BLaER1 (cell line): ENCODE data around the gene PGP.

Source experiments
- H3K27ac ChIP-seq: shearing (Covaris generic); formaldehyde crosslinking; 2 replicates; pipeline ENCODE4 v1.8.1; 2022
- H3K27me3 ChIP-seq: shearing (Covaris generic); formaldehyde crosslinking; 2 replicates; pipeline ENCODE4 v1.8.1; 2022
- H3K36me3 ChIP-seq: shearing (Covaris generic); formaldehyde crosslinking; 2 replicates; pipeline ENCODE4 v1.8.1; 2022
- H3K4me1 ChIP-seq: shearing (Covaris generic); formaldehyde crosslinking; 2 replicates; pipeline ENCODE4 v1.8.1; 2022
- H3K4me2 ChIP-seq: shearing (Covaris generic); formaldehyde crosslinking; 2 replicates; pipeline ENCODE4 v1.8.1; 2022
- H3K4me3 ChIP-seq: shearing (Covaris generic); formaldehyde crosslinking; 2 replicates; pipeline ENCODE4 v1.8.1; 2022
- H3K9ac ChIP-seq: shearing (Covaris generic); formaldehyde crosslinking; 2 replicates; pipeline ENCODE4 v1.8.1; 2022
- H3K9me3 ChIP-seq: shearing (Covaris generic); formaldehyde crosslinking; 2 replicates; pipeline ENCODE4 v1.8.1; 2022
- H4K20me1 ChIP-seq: shearing (Covaris generic); formaldehyde crosslinking; 2 replicates; pipeline ENCODE4 v1.8.1; 2022
- Cebpa-rat ChIP-seq: shearing (Covaris generic); IDR thresholded peaks from 2 replicates; pipeline ENCODE4 v1.8.1; 2022

Gene PGP

DNA sequence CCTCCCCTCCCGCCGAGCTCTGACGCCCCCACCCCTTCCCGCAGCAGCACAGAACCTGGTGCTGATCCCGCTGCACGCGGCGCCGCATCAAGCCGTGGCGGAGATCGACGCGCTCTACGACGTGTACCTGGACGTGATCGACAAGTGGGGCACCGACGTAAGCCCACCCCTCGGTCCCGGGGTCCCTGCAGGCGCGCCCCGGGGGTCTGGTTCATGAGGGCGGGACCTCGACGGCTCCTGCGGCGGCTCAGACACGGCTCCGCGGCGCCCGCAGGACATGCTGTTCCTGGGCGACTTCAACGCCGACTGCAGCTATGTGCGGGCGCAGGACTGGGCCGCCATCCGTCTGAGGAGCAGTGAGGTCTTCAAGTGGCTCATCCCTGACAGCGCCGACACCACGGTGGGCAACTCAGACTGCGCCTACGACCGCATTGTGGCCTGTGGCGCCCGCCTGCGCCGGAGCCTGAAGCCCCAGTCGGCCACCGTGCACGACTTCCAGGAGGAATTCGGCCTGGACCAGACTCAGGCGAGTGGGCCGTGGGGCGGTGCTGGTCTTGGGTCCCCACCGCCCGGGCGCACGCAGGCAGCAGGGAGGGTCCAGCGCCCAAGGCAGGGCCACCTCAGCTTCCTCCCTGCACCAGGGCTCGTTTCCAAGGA is 23.0 kb upstream of the PGP start:
- peaks cover 87% of the 10 kb centered on the region for H3K36me3 ChIP-seq
- H4K20me1 ChIP-seq, result peaks cover 74% of the 10 kb centered on the region
- H3K4me2 ChIP-seq, result no peak overlapping the region
- no peak for TF ChIP-seq Cebpa-rat
- H3K9ac ChIP-seq, result no peak overlapping the region
- H3K27ac ChIP-seq, result no peak overlapping the region
- H3K27me3 ChIP-seq, result peaks cover 23% of the 10 kb centered on the region
- peaks cover 14% of the 10 kb centered on the region for H3K4me1 ChIP-seq
- no peaks in the 10 kb centered on the region for H3K9me3 ChIP-seq
- H3K4me3 ChIP-seq, result no peak overlapping the region

DNA sequence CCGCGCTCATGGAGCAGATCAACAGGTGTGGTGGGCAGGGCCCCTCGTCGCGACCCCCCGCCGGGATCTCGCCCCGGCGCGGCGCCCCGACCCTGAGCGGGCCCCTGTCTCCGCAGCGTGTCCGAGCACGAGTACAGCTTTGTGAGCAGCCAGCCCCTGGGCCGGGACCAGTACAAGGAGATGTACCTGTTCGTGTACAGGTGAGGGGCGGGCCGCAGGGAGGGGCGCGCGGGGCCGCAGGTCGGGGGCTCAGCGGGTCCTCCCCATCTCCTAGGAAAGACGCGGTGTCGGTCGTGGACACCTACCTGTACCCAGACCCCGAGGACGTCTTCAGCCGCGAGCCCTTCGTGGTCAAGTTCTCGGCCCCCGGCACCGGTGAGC is 22.5 kb upstream of the PGP start:
- peaks cover 87% of the 10 kb centered on the region for H3K36me3 ChIP-seq
- peaks cover 77% of the 10 kb centered on the region for H4K20me1 ChIP-seq
- H3K4me1 ChIP-seq, result peaks cover 14% of the 10 kb centered on the region
- H3K27me3 ChIP-seq, result peaks cover 23% of the 10 kb centered on the region
- TF ChIP-seq Cebpa-rat, result no peak
- H3K27ac ChIP-seq, result no peak overlapping the region
- H3K9ac ChIP-seq, result no peak overlapping the region
- H3K4me2 ChIP-seq, result no peak overlapping the region
- no peak overlapping the region for H3K4me3 ChIP-seq
- H3K9me3 ChIP-seq, result no peaks in the 10 kb centered on the region

DNA sequence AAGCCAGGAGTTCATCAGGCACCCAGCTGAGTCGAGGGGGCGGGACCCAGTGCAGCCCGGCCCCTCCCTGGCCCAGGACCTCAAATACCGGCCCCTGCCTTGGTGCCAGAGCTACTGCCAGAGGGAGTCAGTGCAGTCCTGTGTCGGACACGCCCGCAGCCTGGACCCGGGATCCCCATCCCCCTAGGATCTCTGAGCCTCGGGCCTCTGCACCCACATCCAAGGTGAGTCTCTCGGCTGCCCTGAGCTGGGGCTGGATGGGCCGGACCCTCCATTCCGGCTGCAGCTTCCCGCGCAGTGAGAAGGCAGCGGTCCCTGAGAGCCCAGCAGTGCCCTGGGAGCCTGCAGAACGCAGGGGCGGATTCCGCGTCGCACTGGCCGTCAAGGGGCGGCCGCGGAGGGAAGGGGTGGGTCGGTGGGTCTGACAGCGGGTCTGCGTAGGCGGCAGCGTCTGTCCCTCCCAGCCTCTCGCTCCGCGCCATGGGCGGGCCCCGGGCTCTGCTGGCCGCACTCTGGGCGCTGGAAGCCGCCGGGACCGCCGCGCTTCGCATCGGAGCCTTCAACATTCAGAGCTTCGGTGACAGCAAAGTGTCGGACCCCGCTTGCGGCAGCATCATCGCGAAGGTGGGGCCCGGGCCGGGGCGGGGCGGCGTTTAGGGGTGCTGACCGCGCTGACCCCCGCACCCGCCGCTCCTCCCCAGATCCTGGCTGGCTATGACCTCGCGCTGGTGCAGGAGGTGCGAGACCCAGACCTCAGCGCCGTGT is 21.9 kb upstream of the PGP start, which contains the start of gene DNASE1L2:
DNASE1L2 (plus strand) TSS at position 108 of the 765 bp plus-strand sequence; CDS start at position 481, 373 bp downstream.
- H3K4me3 ChIP-seq, result no peak within 1 kb of the TSS
- H3K27ac ChIP-seq, result no peak within 1 kb of the TSS
- peaks cover 87% of the 10 kb centered on the region for H3K36me3 ChIP-seq
- no peaks in the 10 kb centered on the region for H3K9me3 ChIP-seq
- no peak within 1 kb of the TSS for H3K4me2 ChIP-seq
- H3K9ac ChIP-seq, result no peak within 1 kb of the TSS
- H4K20me1 ChIP-seq, result peaks cover 82% of the 10 kb centered on the region
- peaks cover 14% of the 10 kb centered on the region for H3K4me1 ChIP-seq
- H3K27me3 ChIP-seq, result peaks cover 23% of the 10 kb centered on the region
- TF ChIP-seq Cebpa-rat, result no peak

DNA sequence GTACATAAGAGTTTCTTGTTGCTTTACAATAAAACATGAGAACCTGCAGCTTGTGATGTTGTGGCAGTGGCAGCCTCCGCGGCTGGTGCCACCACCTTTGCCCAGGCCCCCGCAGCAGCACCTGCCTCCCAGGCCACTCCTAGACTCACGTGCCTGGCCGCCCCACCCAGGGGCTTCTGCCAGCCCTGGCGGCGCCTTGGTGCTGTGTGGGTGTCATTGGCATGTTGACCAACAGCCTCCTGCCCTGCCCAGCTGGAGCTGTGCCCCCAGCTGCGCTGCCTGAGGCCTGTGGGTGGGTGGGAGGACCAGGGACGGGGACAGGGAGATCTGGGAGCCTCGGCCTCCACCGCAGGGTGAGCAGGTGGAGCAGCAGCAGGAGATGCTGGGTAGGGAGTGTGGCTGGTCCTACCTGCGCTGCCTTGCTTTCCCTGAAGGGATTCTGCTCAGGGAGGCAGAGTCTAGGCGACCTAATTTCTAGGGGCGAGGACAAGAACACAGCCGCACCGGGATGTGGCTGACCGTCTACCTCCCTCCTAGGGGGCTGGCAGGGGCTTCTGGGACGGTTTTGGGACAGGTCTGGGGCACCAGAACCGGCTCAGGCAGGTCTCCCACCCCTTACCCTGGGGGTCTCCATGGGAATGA is 21.2 kb upstream of the PGP start:
- Histone ChIP-seq H3K27me3 (peaks cover 23% of the 10 kb centered on the region), H3K9me3 (no peaks in the 10 kb centered on the region), H3K4me3 (no peak overlapping the region), H3K4me2 (no peak overlapping the region), H3K9ac (no peak overlapping the region), H3K4me1 (peaks cover 14% of the 10 kb centered on the region), H3K36me3 (peaks cover 89% of the 10 kb centered on the region), H4K20me1 (peaks cover 90% of the 10 kb centered on the region), H3K27ac (no peak overlapping the region)
- TF ChIP-seq Cebpa-rat, result no peak

DNA sequence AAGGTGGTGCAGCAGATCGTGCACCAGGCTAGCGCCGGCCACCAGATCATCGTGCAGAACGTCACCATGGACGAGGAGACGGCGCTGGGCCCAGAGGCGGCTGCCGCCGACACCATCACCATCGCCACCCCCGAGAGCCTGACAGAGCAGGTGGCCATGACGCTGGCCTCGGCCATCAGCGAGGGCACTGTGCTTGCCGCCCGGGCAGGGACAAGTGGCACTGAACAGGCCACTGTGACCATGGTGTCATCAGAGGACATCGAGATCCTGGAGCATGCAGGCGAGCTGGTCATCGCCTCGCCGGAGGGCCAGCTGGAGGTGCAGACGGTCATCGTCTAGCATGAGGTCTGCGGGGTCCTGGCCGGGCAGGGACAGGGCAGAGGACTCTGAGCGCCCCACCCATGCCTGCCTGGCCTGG is 20.6 kb upstream of the PGP start:
- H3K27me3 ChIP-seq, result peaks cover 23% of the 10 kb centered on the region
- no peak overlapping the region; the same call in 1 of the 2 replicates for H3K4me2 ChIP-seq
- peaks cover 94% of the 10 kb centered on the region for H4K20me1 ChIP-seq
- peaks cover 14% of the 10 kb centered on the region for H3K4me1 ChIP-seq
- H3K36me3 ChIP-seq, result peaks cover 91% of the 10 kb centered on the region
- no peak for TF ChIP-seq Cebpa-rat
- no peaks in the 10 kb centered on the region for H3K9me3 ChIP-seq
- no peak overlapping the region for H3K9ac ChIP-seq
- no peak overlapping the region for H3K4me3 ChIP-seq
- no peak overlapping the region for H3K27ac ChIP-seq

DNA sequence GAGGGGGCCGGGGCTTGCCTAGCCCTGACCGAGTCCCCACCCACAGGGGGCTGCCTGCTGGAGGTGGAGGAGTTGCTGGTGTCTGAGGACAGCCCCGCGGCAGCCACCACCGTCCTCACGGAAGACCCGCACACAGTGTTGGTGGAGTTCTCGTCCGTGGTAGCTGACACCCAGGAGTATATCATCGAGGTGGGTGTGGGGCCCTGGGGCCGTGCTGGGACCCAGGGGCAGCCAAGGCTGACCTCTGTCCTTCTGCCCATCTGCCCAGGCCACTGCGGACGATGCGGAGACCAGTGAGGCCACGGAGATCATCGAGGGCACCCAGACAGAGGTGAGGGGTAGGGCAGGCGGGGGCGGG is 20.2 kb upstream of the PGP start:
- H3K4me2 ChIP-seq, result peak overlapping the region; percentile 7; the same call in 1 of the 2 replicates
- H4K20me1 ChIP-seq, result peaks cover 94% of the 10 kb centered on the region
- H3K36me3 ChIP-seq, result peaks cover 94% of the 10 kb centered on the region
- H3K9me3 ChIP-seq, result no peaks in the 10 kb centered on the region
- TF ChIP-seq Cebpa-rat, result no peak
- peaks cover 14% of the 10 kb centered on the region for H3K4me1 ChIP-seq
- peaks cover 23% of the 10 kb centered on the region for H3K27me3 ChIP-seq
- no peak overlapping the region for H3K27ac ChIP-seq
- no peak overlapping the region for H3K9ac ChIP-seq
- no peak overlapping the region for H3K4me3 ChIP-seq

DNA sequence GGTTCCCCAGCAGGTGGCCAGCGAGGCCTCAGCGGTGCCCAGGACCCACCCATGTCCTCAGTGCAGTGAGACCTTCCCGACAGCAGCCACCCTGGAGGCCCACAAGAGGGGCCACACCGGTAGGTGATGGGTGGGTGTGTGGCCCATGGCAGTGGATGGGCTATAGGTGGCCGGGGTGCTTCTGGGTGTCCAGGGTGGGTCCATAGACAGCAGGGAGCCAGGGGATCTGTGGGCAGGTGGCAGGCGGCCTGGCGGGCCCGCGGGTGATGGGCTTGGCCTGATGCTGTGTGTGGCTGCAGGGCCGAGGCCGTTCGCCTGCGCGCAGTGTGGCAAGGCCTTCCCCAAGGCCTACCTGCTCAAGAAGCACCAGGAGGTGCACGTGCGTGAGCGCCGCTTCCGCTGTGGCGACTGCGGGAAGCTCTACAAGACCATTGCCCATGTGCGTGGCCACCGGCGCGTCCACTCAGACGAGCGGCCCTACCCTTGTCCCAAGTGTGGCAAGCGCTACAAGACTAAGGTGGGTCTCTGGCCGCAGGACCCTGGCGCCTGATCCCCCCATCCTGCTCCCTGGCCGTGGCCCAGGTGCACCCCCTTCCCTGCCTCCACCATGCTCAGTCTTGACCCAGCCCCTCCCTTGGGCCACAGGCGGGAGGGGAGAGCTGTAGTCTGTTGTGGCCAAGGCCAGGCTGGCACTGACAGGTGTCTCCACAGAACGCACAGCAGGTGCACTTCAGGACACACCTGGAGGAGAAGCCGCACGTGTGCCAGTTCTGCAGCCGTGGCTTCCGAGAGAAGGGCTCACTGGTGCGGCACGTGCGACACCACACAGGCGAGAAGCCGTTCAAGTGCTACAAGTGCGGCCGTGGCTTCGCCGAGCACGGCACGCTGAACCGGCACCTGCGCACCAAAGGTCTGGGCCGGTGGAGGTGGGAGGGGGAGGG is 19.5 kb upstream of the PGP start:
- peaks cover 94% of the 10 kb centered on the region for H3K36me3 ChIP-seq

DNA sequence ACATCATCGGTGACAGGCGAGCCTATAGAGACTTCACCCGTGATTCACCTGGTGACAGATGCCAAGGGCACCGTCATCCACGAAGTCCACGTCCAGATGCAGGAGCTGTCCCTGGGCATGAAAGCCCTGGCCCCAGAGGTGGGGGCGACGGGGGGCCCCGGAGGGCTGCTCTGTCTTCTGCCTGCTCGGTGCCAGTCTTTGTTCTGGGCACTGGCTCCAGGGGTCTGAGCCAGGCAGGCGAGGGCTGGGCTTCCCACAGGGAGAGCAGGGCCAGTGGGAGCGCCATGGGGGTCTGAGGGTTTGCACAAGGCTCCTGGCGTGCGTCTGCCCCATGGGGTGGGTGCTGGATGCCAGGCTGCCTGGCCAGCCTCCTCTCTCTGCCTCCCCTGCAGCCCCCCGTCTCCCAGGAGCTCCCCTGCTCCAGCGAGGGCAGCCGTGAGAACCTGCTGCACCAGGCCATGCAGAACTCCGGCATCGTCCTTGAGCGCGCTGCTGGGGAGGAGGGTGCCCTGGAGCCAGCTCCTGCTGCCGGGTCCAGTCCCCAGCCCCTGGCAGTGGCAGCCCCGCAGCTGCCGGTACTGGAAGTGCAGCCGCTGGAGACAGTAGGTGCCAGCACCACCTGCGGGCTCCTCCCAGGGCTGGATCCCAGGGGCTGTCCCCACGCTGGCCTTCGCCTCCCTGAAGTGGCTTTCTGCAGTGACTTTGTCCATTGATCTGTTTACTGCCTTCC is 18.6 kb upstream of the PGP start:
- Histone ChIP-seq H4K20me1 (peaks cover 94% of the 10 kb centered on the region), H3K27me3 (peaks cover 21% of the 10 kb centered on the region), H3K9me3 (no peaks in the 10 kb centered on the region), H3K4me3 (no peak overlapping the region), H3K36me3 (peaks cover 94% of the 10 kb centered on the region), H3K4me2 (peak overlapping the region; percentile 65; the same call in 1 of the 2 replicates), H3K27ac (0 out of 2 replicates have a peak overlapping the region, but pooled peaks have one; percentile 26), H3K9ac (no peak overlapping the region), H3K4me1 (peaks cover 14% of the 10 kb centered on the region)
- TF ChIP-seq Cebpa-rat, result no peak

More for the DNA sequence above, 19.5 kb upstream of the PGP start:
- Histone ChIP-seq H3K4me1 (peaks cover 14% of the 10 kb centered on the region), H3K9ac (no peak overlapping the region), H3K4me2 (peak overlapping the region; percentile 65), H3K27ac (0 out of 2 replicates have a peak overlapping the region, but pooled peaks have one; percentile 26), H4K20me1 (peaks cover 94% of the 10 kb centered on the region), H3K27me3 (peaks cover 23% of the 10 kb centered on the region), H3K4me3 (no peak overlapping the region; the same call in 1 of the 2 replicates), H3K9me3 (no peaks in the 10 kb centered on the region)
- no peak for TF ChIP-seq Cebpa-rat
